ENCODE data around the gene DIP2C.
"Not testable (repeated sequence)": the region's sequence is repeated elsewhere in the genome, so short reads cannot be mapped to it uniquely, and the experiment has no call there.

The DIP2C gene

DNA sequence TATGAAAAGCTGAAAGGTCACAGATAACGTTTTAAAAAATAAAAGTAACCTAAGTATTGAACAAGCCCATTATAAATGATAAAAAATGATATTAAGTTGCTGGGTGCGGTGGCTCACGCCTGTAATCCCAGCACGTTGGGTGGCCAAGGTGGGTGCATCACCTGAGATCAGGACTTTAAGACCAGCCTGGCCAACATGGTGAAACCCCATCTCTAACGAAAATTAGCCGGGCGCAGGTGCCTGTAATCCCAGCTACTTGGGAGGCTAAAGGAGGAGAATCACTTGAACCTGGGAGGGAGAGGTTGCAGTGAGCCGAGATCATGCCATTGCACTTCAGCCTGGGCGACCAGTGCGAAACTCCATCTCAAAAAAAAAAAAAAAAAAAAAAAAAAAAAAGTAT lies 93.3 kb downstream of the DIP2C start:
- not testable (repeated sequence) for H3K27ac ChIP-seq (ENCODE audit: low read depth, low read length); H3K9ac ChIP-seq (ENCODE audit: low read length); H3K27me3 ChIP-seq (ENCODE audit: insufficient read depth, low read length); H3K4ac ChIP-seq (ENCODE audit: low read depth, low read length); H3K9me3 ChIP-seq (ENCODE audit: insufficient read depth, low read depth, low read length); H2AK5ac ChIP-seq (ENCODE audit: low read length); DNase-seq; H3K18ac ChIP-seq (ENCODE audit: low read length); H2AFZ ChIP-seq (ENCODE audit: insufficient read depth, low read length, poor library complexity); H3K4me2 ChIP-seq (ENCODE audit: low read length); H2BK5ac ChIP-seq (ENCODE audit: low read depth, low read length, poor library complexity); H3K23ac ChIP-seq (ENCODE audit: low read length); H2BK12ac ChIP-seq (ENCODE audit: low read length); H3K4me3 ChIP-seq (ENCODE audit: low read depth, low read length); H3K14ac ChIP-seq (ENCODE audit: low read length); H4K12ac ChIP-seq (ENCODE audit: low read depth, low read length); H3K36me3 ChIP-seq (ENCODE audit: control insufficient read depth in 1 of 2, insufficient read depth in 2 of 2, low read length in 2 of 2); H2BK120ac ChIP-seq (ENCODE audit: insufficient read depth, low read length, poor library complexity); H4K8ac ChIP-seq (ENCODE audit: low read depth, low read length); H4K91ac ChIP-seq (ENCODE audit: low read depth, low read length)
- Histone ChIP-seq H3K4me1 (ENCODE audit: control insufficient read depth in 1 of 2, insufficient read depth in 2 of 2, low read length in 2 of 2) (peaks cover 24 to 28% of the 10 kb centered on the region in 2 experiments), H3K79me2 (ENCODE audit: control insufficient read depth, insufficient read depth, low read length, poor library complexity) (peaks cover 13% of the 10 kb centered on the region), H3K79me1 (ENCODE audit: low read length) (peaks cover 24% of the 10 kb centered on the region)
- WGBS (ENCODE audit: extremely low coverage, insufficient coverage, insufficient read length): no CpG with 5 or more reads among the region's 10 CpGs

DNA sequence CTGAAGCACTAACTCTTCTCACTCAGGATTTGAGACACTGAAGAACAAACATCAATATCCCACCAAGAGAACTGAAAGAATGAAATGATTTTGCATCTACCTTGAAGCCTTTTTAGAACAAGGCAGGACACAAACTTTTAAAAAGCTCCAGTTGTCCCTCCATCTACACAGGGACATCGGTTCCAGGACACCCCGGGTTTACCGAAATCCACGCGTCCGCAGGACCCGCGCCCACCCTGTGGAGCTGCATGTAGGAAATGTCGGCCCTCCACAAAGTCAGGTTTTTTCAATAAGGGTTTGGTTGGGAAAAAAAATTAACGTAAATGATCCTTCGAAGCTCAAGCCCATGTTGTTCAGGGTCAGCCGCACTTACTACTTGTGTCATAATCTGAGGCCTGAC lies 94.0 kb downstream of the DIP2C start:
- H3K27me3 ChIP-seq (ENCODE audit: insufficient read depth, low read length): no peaks in the 10 kb centered on the region
- H2AFZ ChIP-seq (ENCODE audit: insufficient read depth, low read length, poor library complexity): no peak overlapping the region
- no peak overlapping the region for H3K23ac ChIP-seq (ENCODE audit: low read length)
- H3K27ac ChIP-seq (ENCODE audit: low read depth, low read length): no peak overlapping the region
- no peak overlapping the region for H2BK12ac ChIP-seq (ENCODE audit: low read length)
- H4K8ac ChIP-seq (ENCODE audit: low read depth, low read length): no peak overlapping the region
- peaks cover 23% of the 10 kb centered on the region for H3K79me1 ChIP-seq (ENCODE audit: low read length)
- DNase-seq: no peak
- H3K4me3 ChIP-seq (ENCODE audit: low read depth, low read length): no peak overlapping the region
- no peak overlapping the region for H3K4ac ChIP-seq (ENCODE audit: low read depth, low read length)
- peaks cover 21 to 26% of the 10 kb centered on the region in 2 experiments for H3K4me1 ChIP-seq (ENCODE audit: control insufficient read depth in 1 of 2, insufficient read depth in 2 of 2, low read length in 2 of 2)
- no peak overlapping the region for H2AK5ac ChIP-seq (ENCODE audit: low read length)
- H4K12ac ChIP-seq (ENCODE audit: low read depth, low read length): no peak overlapping the region
- no peak overlapping the region for H4K91ac ChIP-seq (ENCODE audit: low read depth, low read length)
- WGBS (ENCODE audit: extremely low coverage, insufficient coverage, insufficient read length): no CpG with 5 or more reads among the region's 12 CpGs
- no peak overlapping the region for H3K18ac ChIP-seq (ENCODE audit: low read length)
- H3K4me2 ChIP-seq (ENCODE audit: low read length): no peak overlapping the region
- H3K9me3 ChIP-seq (ENCODE audit: insufficient read depth, low read depth, low read length): no peaks in the 10 kb centered on the region
- no peak overlapping the region for H2BK120ac ChIP-seq (ENCODE audit: insufficient read depth, low read length, poor library complexity)
- peaks cover 2% of the 10 kb centered on the region in 2 experiments for H3K36me3 ChIP-seq (ENCODE audit: control insufficient read depth in 1 of 2, insufficient read depth in 2 of 2, low read length in 2 of 2)
- no peak overlapping the region for H3K9ac ChIP-seq (ENCODE audit: low read length)
- H2BK5ac ChIP-seq (ENCODE audit: low read depth, low read length, poor library complexity): no peak overlapping the region
- H3K14ac ChIP-seq (ENCODE audit: low read length): no peak overlapping the region
- peaks cover 11% of the 10 kb centered on the region for H3K79me2 ChIP-seq (ENCODE audit: control insufficient read depth, insufficient read depth, low read length, poor library complexity)

DNA sequence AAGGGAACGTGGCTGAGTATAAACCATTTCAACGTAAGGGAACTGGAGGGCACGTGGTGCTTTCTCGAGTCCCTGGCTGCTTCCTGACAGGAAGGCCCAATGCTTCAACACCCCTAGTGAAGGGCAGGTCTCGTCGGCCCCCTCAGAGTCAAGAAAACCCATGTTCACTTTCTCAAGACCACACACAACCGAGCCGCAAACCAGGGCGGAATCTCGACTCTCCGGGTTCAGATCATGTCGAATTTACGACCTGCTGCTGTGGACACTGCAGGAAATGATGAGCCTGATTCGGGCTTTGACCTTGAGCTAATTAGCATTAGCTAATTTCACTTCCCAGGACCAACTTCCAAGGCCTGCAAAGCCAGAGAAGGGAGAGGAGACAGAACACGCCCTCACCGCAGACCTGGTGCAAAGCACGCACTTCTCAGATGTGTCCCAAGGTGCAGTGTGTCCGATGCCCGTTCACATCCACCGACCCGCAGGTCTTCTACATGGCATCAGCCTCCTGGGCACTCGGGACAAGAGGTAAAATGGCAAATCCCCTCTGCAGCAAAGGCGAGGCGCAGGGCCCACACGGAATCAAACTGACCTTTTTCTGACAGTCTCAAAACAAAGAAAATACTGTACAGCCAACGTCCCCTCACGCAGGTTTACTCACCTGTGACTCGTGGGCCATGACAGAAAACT lies 94.7 kb downstream of the DIP2C start:
- no peak overlapping the region for H3K23ac ChIP-seq (ENCODE audit: low read length)
- H3K9ac ChIP-seq (ENCODE audit: low read length): no peak overlapping the region
- H3K27ac ChIP-seq (ENCODE audit: low read depth, low read length): no peak overlapping the region
- H4K12ac ChIP-seq (ENCODE audit: low read depth, low read length): no peak overlapping the region
- H2AFZ ChIP-seq (ENCODE audit: insufficient read depth, low read length, poor library complexity): no peak overlapping the region
- peaks cover 2% of the 10 kb centered on the region in 2 experiments for H3K36me3 ChIP-seq (ENCODE audit: control insufficient read depth in 1 of 2, insufficient read depth in 2 of 2, low read length in 2 of 2)
- peaks cover 19% of the 10 kb centered on the region for H3K79me1 ChIP-seq (ENCODE audit: low read length)
- H4K8ac ChIP-seq (ENCODE audit: low read depth, low read length): no peak overlapping the region
- H3K79me2 ChIP-seq (ENCODE audit: control insufficient read depth, insufficient read depth, low read length, poor library complexity): peaks cover 9% of the 10 kb centered on the region
- no peak overlapping the region for H2BK5ac ChIP-seq (ENCODE audit: low read depth, low read length, poor library complexity)
- DNase-seq: no peak
- H4K91ac ChIP-seq (ENCODE audit: low read depth, low read length): no peak overlapping the region
- no peak overlapping the region for H2BK120ac ChIP-seq (ENCODE audit: insufficient read depth, low read length, poor library complexity)
- H3K27me3 ChIP-seq (ENCODE audit: insufficient read depth, low read length): no peaks in the 10 kb centered on the region
- H2BK12ac ChIP-seq (ENCODE audit: low read length): no peak overlapping the region
- H3K9me3 ChIP-seq (ENCODE audit: insufficient read depth, low read depth, low read length): no peaks in the 10 kb centered on the region
- no peak overlapping the region for H3K18ac ChIP-seq (ENCODE audit: low read length)
- no peak overlapping the region for H3K4me3 ChIP-seq (ENCODE audit: low read depth, low read length)
- no peak overlapping the region for H2AK5ac ChIP-seq (ENCODE audit: low read length)
- WGBS (ENCODE audit: extremely low coverage, insufficient coverage, insufficient read length): no CpG with 5 or more reads among the region's 28 CpGs
- no peak overlapping the region for H3K14ac ChIP-seq (ENCODE audit: low read length)
- peaks cover 17 to 19% of the 10 kb centered on the region in 2 experiments for H3K4me1 ChIP-seq (ENCODE audit: control insufficient read depth in 1 of 2, insufficient read depth in 2 of 2, low read length in 2 of 2)
- no peak overlapping the region for H3K4me2 ChIP-seq (ENCODE audit: low read length)
- no peak overlapping the region for H3K4ac ChIP-seq (ENCODE audit: low read depth, low read length)

DNA sequence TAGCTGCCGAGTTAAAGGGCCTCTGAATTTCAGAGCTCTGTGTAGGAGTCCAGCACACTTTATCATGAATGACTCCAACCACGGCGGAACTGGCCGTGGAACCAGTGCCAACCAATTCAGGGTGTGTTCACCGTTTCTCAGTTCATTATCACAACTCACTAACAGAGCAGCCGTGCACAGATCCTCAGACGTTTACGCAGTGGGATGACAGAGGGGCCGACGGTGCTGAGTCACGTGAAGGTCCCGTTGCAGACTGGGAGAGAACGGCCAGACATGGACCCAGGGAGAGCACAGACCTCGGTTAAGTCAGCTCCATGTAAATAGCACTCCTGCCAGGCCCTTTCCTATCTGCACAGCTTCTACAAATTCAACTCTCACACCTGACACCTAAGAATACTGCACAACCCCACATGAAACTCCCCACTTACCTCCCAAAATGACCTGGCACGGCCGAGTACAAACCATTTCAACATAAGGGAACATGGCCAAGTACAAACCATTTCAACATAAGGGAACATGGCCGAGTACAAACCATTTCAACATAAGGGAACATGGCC lies 95.5 kb downstream of the DIP2C start:
- H3K79me2 ChIP-seq (ENCODE audit: control insufficient read depth, insufficient read depth, low read length, poor library complexity): peaks cover 7% of the 10 kb centered on the region
- no peak overlapping the region for H4K8ac ChIP-seq (ENCODE audit: low read depth, low read length)
- H4K12ac ChIP-seq (ENCODE audit: low read depth, low read length): no peak overlapping the region
- WGBS (ENCODE audit: extremely low coverage, insufficient coverage, insufficient read length): no CpG with 5 or more reads among the region's 17 CpGs
- H3K23ac ChIP-seq (ENCODE audit: low read length): no peak overlapping the region
- H3K27ac ChIP-seq (ENCODE audit: low read depth, low read length): no peak overlapping the region
- peaks cover 11 to 13% of the 10 kb centered on the region in 2 experiments for H3K4me1 ChIP-seq (ENCODE audit: control insufficient read depth in 1 of 2, insufficient read depth in 2 of 2, low read length in 2 of 2)
- no peaks in the 10 kb centered on the region for H3K27me3 ChIP-seq (ENCODE audit: insufficient read depth, low read length)
- no peak overlapping the region for H3K4me3 ChIP-seq (ENCODE audit: low read depth, low read length)
- H3K9me3 ChIP-seq (ENCODE audit: insufficient read depth, low read depth, low read length): no peaks in the 10 kb centered on the region
- H3K9ac ChIP-seq (ENCODE audit: low read length): no peak overlapping the region
- H2BK120ac ChIP-seq (ENCODE audit: insufficient read depth, low read length, poor library complexity): no peak overlapping the region
- no peak overlapping the region for H2AK5ac ChIP-seq (ENCODE audit: low read length)
- H3K36me3 ChIP-seq (ENCODE audit: control insufficient read depth in 1 of 2, insufficient read depth in 2 of 2, low read length in 2 of 2): peaks cover 2% of the 10 kb centered on the region in 2 experiments
- no peak overlapping the region for H3K4ac ChIP-seq (ENCODE audit: low read depth, low read length)
- H2AFZ ChIP-seq (ENCODE audit: insufficient read depth, low read length, poor library complexity): no peak overlapping the region
- no peak overlapping the region for H2BK5ac ChIP-seq (ENCODE audit: low read depth, low read length, poor library complexity)
- no peak for DNase-seq
- no peak overlapping the region for H3K14ac ChIP-seq (ENCODE audit: low read length)
- no peak overlapping the region for H3K18ac ChIP-seq (ENCODE audit: low read length)
- H2BK12ac ChIP-seq (ENCODE audit: low read length): no peak overlapping the region
- no peak overlapping the region for H4K91ac ChIP-seq (ENCODE audit: low read depth, low read length)
- H3K79me1 ChIP-seq (ENCODE audit: low read length): peaks cover 13% of the 10 kb centered on the region
- H3K4me2 ChIP-seq (ENCODE audit: low read length): no peak overlapping the region

Measured in trophoblast cell (in vitro differentiated cells and primary cell).